HepG2 (cell line): ENCODE measurements around the gene RNASE4. TPM values are rescaled to one million over a fixed set of nuclear protein-coding genes. Genes with fewer than 3 reads are reported as not detected.
A peak's percentile ranks its signal among the peaks of the same experiment; 100 is the strongest.

Experiments used
- CCDC6 ChIP-seq: sonication (generic); formaldehyde crosslinking; IDR thresholded peaks from 2 replicates; pipeline ENCODE4 v1.8.1; 2022; ENCODE audit warnings: mild to moderate bottlenecking, missing genetic modification reagents, moderate library complexity
- ISX ChIP-seq: sonication (generic); formaldehyde crosslinking; conservative IDR thresholded peaks from 2 replicates; pipeline ENCODE4 v1.5.0; 2020; ENCODE audit warnings: missing genetic modification reagents
- KDM5B ChIP-seq: sonication (generic); formaldehyde crosslinking; IDR thresholded peaks from 2 replicates; pipeline ENCODE4 v1.4.0; 2020; ENCODE audit warnings: missing genetic modification reagents, mild to moderate bottlenecking, borderline replicate concordance
- MBD4 ChIP-seq: IDR thresholded peaks from 2 replicates; pipeline ENCODE4 v1.6.1; 2012; ENCODE audit warnings: low read length, inconsistent platforms, borderline replicate concordance
- NCOR1 ChIP-seq: fragments of 200-600 bp; sonication (generic); IDR thresholded peaks from 2 replicates; pipeline ENCODE4 v1.7.0; 2017; ENCODE audit warnings: antibody characterized with exemption, low read length, borderline replicate concordance
- NFE2L2 ChIP-seq: fragments of 150-350 bp; IDR thresholded peaks from 2 replicates; pipeline ENCODE4 v1.6.1; 2014; ENCODE audit warnings: low read length
- POLR2A ChIP-seq, 2 experiments: IDR thresholded peaks; 2 replicates each; pipeline ENCODE4 v1.6.1; 2011; ENCODE audit warnings: low read depth in 2 of 2, low read length in 2 of 2, mild to moderate bottlenecking in 1 of 2, moderate library complexity in 1 of 2; ENCODE audit not compliant: insufficient read depth in 1 of 2
- ZBTB21 ChIP-seq: sonication (generic); formaldehyde crosslinking; IDR thresholded peaks from 2 replicates; pipeline ENCODE4 v1.4.0; 2020; ENCODE audit warnings: missing genetic modification reagents
- ZNF879 ChIP-seq: sonication (generic); formaldehyde crosslinking; IDR thresholded peaks from 2 replicates; pipeline ENCODE4 v1.8.1; 2023; ENCODE audit warnings: missing genetic modification reagents
- polyA plus RNA-seq, 8 experiments: library from polyadenylated mRNA; depleted of rRNA in 3 of 8; stranded (reverse) in 7 of 8; unstranded in 1 of 8; fragments of >200 nt; fragmentation: Illumina TruSeq in 4 of 8; extraction: Trizol in 4 of 8; gene quantifications; 2 replicates each; pipeline versions ENCODE4 v1.2.1 to v1.2.3, GENCODE V29; 2011 to 2016; ENCODE audit warnings: low read depth in 4 of 8, missing spikeins in 1 of 8, mixed read lengths in 1 of 8; ENCODE audit not compliant: insufficient read depth in 1 of 8
- total RNA-seq, 5 experiments: library from RNA; depleted of rRNA; stranded (reverse); fragments of >200 nt; fragmentation: Illumina TruSeq; extraction: Trizol; gene quantifications; 2 replicates each; pipeline ENCODE4 v1.2.3, GENCODE V29; 2016; ENCODE audit warnings: low read depth in 1 of 5
- TF ChIP-seq, protein P1 (sequence below): sonication (generic); formaldehyde crosslinking; IDR thresholded peaks from 2 replicates; pipeline ENCODE4 v1.8.0; 2022; ENCODE audit warnings: mild to moderate bottlenecking, missing genetic modification reagents
- TF ChIP-seq, protein P2 (sequence below): sonication (generic); formaldehyde crosslinking; IDR thresholded peaks from 2 replicates; pipeline ENCODE4 v1.4.0; 2020; ENCODE audit warnings: mild to moderate bottlenecking, missing genetic modification reagents, borderline replicate concordance
- TF ChIP-seq, protein P3 (sequence below): sonication (generic); formaldehyde crosslinking; IDR thresholded peaks from 2 replicates; pipeline ENCODE4 v1.4.0; 2020; ENCODE audit warnings: missing genetic modification reagents, borderline replicate concordance
- TF ChIP-seq, protein P4 (sequence below): IDR thresholded peaks from 2 replicates; pipeline ENCODE4 v1.6.1; 2018; ENCODE audit warnings: missing genetic modification reagents

RNASE4 gene
- total and polyA plus RNA-seq, 2 of the 13 experiments (the other 11 are each of a cell fraction or from before 2014, with no cell fraction given): 109 to 983 TPM

DNA sequence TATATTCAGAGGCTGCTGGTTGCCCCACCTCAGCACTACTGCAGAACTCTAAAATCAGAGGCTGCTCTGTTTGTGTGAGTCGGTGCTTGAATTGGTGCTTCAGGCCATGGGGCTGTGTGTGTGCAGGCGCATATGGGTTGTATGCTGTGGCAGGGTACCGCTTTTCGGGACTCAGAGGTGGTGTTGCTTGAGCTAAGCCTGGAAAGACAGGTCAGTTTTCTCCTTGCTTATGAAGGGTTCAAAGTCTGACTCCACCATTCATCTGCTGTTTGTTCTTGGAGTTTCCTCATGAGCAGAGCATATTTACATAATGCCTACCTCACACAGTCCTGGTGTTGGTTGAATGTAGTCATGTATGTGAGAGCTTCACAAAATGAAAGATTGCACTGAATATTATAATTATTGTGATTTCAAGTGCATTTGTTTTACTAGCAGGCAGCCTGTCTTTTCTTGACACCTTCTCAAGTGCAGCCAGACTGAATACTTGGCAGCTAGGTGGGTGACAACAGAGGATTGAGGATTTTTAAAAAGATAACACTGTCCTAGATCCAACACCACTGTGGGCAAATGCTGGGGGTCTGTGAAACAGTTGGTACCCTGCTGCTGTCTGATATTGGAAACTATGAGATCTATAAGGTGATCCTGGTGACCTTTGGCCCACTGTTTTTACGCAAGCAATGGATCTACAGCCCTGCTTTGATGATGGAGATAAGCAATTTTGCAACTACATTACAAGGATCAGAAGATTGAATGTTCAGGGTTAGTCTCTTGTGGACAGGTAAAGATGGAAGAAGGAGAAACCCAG, 3.2 kb downstream of the RNASE4 start (continued):
- TF ChIP-seq ZNF879 (CRISPR knock-in tag) (no peak), NFE2L2 (no peak), KDM5B (CRISPR knock-in tag) (no peak), ZBTB21 (CRISPR knock-in tag) (no peak), ISX (CRISPR knock-in tag) (0 out of 2 replicates have a peak, but pooled peaks have one; percentile 22), NCOR1 (peak; percentile 43; the same call in 1 of the 2 replicates), POLR2A (IDR thresholded peaks at IDR 0.05; ENCODE audit: insufficient read depth in 1 of 2, low read depth in 2 of 2, low read length in 2 of 2) (peak; percentile 83 to 90), MBD4 (no peak), CCDC6 (0 out of 2 replicates have a peak, but pooled peaks have one; percentile 64)
- TF ChIP-seq, protein P1, sequence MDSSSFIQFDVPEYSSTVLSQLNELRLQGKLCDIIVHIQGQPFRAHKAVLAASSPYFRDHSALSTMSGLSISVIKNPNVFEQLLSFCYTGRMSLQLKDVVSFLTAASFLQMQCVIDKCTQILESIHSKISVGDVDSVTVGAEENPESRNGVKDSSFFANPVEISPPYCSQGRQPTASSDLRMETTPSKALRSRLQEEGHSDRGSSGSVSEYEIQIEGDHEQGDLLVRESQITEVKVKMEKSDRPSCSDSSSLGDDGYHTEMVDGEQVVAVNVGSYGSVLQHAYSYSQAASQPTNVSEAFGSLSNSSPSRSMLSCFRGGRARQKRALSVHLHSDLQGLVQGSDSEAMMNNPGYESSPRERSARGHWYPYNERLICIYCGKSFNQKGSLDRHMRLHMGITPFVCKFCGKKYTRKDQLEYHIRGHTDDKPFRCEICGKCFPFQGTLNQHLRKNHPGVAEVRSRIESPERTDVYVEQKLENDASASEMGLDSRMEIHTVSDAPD (CRISPR knock-in tag): peak; percentile 75; the same call in 1 of the 2 replicates
- TF ChIP-seq, protein P2, sequence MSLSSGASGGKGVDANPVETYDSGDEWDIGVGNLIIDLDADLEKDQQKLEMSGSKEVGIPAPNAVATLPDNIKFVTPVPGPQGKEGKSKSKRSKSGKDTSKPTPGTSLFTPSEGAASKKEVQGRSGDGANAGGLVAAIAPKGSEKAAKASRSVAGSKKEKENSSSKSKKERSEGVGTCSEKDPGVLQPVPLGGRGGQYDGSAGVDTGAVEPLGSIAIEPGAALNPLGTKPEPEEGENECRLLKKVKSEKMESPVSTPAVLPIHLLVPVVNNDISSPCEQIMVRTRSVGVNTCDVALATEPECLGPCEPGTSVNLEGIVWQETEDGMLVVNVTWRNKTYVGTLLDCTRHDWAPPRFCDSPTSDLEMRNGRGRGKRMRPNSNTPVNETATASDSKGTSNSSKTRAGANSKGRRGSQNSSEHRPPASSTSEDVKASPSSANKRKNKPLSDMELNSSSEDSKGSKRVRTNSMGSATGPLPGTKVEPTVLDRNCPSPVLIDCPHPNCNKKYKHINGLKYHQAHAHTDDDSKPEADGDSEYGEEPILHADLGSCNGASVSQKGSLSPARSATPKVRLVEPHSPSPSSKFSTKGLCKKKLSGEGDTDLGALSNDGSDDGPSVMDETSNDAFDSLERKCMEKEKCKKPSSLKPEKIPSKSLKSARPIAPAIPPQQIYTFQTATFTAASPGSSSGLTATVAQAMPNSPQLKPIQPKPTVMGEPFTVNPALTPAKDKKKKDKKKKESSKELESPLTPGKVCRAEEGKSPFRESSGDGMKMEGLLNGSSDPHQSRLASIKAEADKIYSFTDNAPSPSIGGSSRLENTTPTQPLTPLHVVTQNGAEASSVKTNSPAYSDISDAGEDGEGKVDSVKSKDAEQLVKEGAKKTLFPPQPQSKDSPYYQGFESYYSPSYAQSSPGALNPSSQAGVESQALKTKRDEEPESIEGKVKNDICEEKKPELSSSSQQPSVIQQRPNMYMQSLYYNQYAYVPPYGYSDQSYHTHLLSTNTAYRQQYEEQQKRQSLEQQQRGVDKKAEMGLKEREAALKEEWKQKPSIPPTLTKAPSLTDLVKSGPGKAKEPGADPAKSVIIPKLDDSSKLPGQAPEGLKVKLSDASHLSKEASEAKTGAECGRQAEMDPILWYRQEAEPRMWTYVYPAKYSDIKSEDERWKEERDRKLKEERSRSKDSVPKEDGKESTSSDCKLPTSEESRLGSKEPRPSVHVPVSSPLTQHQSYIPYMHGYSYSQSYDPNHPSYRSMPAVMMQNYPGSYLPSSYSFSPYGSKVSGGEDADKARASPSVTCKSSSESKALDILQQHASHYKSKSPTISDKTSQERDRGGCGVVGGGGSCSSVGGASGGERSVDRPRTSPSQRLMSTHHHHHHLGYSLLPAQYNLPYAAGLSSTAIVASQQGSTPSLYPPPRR (CRISPR knock-in tag): peak; percentile 43; the same call in 1 of the 2 replicates
- TF ChIP-seq, protein P3, sequence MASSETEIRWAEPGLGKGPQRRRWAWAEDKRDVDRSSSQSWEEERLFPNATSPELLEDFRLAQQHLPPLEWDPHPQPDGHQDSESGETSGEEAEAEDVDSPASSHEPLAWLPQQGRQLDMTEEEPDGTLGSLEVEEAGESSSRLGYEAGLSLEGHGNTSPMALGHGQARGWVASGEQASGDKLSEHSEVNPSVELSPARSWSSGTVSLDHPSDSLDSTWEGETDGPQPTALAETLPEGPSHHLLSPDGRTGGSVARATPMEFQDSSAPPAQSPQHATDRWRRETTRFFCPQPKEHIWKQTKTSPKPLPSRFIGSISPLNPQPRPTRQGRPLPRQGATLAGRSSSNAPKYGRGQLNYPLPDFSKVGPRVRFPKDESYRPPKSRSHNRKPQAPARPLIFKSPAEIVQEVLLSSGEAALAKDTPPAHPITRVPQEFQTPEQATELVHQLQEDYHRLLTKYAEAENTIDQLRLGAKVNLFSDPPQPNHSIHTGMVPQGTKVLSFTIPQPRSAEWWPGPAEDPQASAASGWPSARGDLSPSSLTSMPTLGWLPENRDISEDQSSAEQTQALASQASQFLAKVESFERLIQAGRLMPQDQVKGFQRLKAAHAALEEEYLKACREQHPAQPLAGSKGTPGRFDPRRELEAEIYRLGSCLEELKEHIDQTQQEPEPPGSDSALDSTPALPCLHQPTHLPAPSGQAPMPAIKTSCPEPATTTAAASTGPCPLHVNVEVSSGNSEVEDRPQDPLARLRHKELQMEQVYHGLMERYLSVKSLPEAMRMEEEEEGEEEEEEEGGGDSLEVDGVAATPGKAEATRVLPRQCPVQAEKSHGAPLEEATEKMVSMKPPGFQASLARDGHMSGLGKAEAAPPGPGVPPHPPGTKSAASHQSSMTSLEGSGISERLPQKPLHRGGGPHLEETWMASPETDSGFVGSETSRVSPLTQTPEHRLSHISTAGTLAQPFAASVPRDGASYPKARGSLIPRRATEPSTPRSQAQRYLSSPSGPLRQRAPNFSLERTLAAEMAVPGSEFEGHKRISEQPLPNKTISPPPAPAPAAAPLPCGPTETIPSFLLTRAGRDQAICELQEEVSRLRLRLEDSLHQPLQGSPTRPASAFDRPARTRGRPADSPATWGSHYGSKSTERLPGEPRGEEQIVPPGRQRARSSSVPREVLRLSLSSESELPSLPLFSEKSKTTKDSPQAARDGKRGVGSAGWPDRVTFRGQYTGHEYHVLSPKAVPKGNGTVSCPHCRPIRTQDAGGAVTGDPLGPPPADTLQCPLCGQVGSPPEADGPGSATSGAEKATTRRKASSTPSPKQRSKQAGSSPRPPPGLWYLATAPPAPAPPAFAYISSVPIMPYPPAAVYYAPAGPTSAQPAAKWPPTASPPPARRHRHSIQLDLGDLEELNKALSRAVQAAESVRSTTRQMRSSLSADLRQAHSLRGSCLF: no peak
- TF ChIP-seq, protein P4, sequence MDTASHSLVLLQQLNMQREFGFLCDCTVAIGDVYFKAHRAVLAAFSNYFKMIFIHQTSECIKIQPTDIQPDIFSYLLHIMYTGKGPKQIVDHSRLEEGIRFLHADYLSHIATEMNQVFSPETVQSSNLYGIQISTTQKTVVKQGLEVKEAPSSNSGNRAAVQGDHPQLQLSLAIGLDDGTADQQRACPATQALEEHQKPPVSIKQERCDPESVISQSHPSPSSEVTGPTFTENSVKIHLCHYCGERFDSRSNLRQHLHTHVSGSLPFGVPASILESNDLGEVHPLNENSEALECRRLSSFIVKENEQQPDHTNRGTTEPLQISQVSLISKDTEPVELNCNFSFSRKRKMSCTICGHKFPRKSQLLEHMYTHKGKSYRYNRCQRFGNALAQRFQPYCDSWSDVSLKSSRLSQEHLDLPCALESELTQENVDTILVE (CRISPR knock-in tag): peak; percentile 14
